ENCODE results near the gene ANKRD33B.

The ANKRD33B gene

GRCh38 chr5:10585518-10585915 is 21.6 kb downstream of the ANKRD33B start:
- no peak overlapping the region for H3K4me3 ChIP-seq (ENCODE audit: low read depth, low read length)
- TF ChIP-seq CTCF (IDR thresholded peaks at IDR 0.05; ENCODE audit: insufficient read depth, low read depth, low read length, missing control alignments), result no peak
- no peak for DNase-seq (ENCODE audit: low read depth)

- DNase-seq (ENCODE audit: low read depth), result no peak
- no peak for TF ChIP-seq CTCF (IDR thresholded peaks at IDR 0.05; ENCODE audit: insufficient read depth, low read depth, low read length, missing control alignments)
- no peak overlapping the region for H3K4me3 ChIP-seq (ENCODE audit: low read depth, low read length)
These were observed 22.1 kb downstream of the ANKRD33B start for GRCh38 chr5:10586008-10586407.

GRCh38 chr5:10586555-10586954 is 22.7 kb downstream of the ANKRD33B start:
- DNase-seq (ENCODE audit: low read depth), result no peak
- no peak overlapping the region for H3K4me3 ChIP-seq (ENCODE audit: low read depth, low read length)
- TF ChIP-seq CTCF (IDR thresholded peaks at IDR 0.05; ENCODE audit: insufficient read depth, low read depth, low read length, missing control alignments), result no peak

GRCh38 chr5:10588109-10588775 is 24.4 kb downstream of the ANKRD33B start:
- H3K4me3 ChIP-seq (ENCODE audit: low read depth, low read length), result no peak overlapping the region
- DNase-seq (ENCODE audit: low read depth), result no peak
- no peak for TF ChIP-seq CTCF (IDR thresholded peaks at IDR 0.05; ENCODE audit: insufficient read depth, low read depth, low read length, missing control alignments)

- no peak overlapping the region for H3K4me3 ChIP-seq (ENCODE audit: low read depth, low read length)
- no peak for DNase-seq (ENCODE audit: low read depth)
These were observed 25.0 kb downstream of the ANKRD33B start for GRCh38 chr5:10588779-10589447.

GRCh38 chr5:10590226-10590999 is 26.5 kb downstream of the ANKRD33B start:
- DNase-seq (ENCODE audit: low read depth), result no peak
- no peak overlapping the region for H3K4me3 ChIP-seq (ENCODE audit: low read depth, low read length)
- no peak for TF ChIP-seq CTCF (IDR thresholded peaks at IDR 0.05; ENCODE audit: insufficient read depth, low read depth, low read length, missing control alignments)

More at GRCh38 chr5:10588779-10589447, 25.0 kb downstream of the ANKRD33B start:
- no peak for TF ChIP-seq CTCF (IDR thresholded peaks at IDR 0.05; ENCODE audit: insufficient read depth, low read depth, low read length, missing control alignments)

Measured in GM12865 (cell line).